ENCODE measurements around the gene VPS13D. TPM values are rescaled to one million over a fixed set of nuclear protein-coding genes. Genes with fewer than 3 reads are reported as not detected.

VPS13D gene
- total and polyA plus RNA-seq, 4 donors, result 10.2 to 68.3 (median 12.6) TPM

DNA sequence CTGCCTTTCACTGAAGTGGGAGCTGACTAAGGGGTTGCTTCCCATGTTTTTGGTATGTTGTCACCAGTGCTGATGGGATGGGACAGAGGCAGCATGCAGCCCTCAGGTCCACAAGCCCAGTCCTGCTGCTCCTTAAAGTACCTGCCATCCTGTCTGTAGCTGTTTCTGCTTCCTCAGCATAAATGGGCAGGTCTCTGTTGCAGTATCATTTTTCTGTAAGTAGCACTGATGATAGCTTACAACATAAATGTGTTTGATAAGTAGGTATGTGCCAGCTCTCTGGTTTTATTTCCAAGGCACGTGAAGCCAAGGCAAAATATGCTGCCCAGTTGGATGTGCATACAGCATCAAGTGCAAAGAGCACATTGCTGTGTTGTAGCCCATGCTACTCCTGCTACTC, 173.0 kb downstream of the VPS13D start:
- 85% methylated on average over 1 of the region's 1 CpG for WGBS
- Histone ChIP-seq H3K27me3 (ENCODE audit: control insufficient read depth in 4 of 4, insufficient read depth in 4 of 4, low read length in 3 of 4) (no peaks in the 10 kb centered on the region), H3K27ac (ENCODE audit: low read depth in 1 of 2, low read length in 2 of 2) (no peak overlapping the region), H3K36me3 (ENCODE audit: control insufficient read depth in 4 of 4, insufficient read depth in 3 of 4, low read depth in 1 of 4, low read length in 3 of 4) (peaks cover 3 to 24% (median 17%) of the 10 kb centered on the region in 4 donors), H3K4me1 (ENCODE audit: control insufficient read depth in 4 of 4, insufficient read depth in 4 of 4, low read length in 3 of 4) (peaks cover 5 to 32% (median 25%) of the 10 kb centered on the region in 4 donors), H3K4me3 (ENCODE audit: low read depth in 1 of 3, low read length in 3 of 3) (no peak overlapping the region), H3K9ac (ENCODE audit: low read depth in 1 of 2, low read length in 2 of 2) (no peak overlapping the region), H3K9me3 (ENCODE audit: control insufficient read depth in 4 of 4, low read length in 3 of 4) (no peaks in the 10 kb centered on the region)
- DNase-seq (ENCODE audit: low spot score), result no peak
- no peak for TF ChIP-seq SP1 (IDR thresholded peaks at IDR 0.05)
- no peak for TF ChIP-seq NR2F2 (IDR thresholded peaks at IDR 0.05)
- no peak for TF ChIP-seq GABPA (IDR thresholded peaks at IDR 0.05 in 1 of 2, conservative IDR thresholded peaks at IDR 0.05 in 1 of 2)
- TF ChIP-seq, protein P1, sequence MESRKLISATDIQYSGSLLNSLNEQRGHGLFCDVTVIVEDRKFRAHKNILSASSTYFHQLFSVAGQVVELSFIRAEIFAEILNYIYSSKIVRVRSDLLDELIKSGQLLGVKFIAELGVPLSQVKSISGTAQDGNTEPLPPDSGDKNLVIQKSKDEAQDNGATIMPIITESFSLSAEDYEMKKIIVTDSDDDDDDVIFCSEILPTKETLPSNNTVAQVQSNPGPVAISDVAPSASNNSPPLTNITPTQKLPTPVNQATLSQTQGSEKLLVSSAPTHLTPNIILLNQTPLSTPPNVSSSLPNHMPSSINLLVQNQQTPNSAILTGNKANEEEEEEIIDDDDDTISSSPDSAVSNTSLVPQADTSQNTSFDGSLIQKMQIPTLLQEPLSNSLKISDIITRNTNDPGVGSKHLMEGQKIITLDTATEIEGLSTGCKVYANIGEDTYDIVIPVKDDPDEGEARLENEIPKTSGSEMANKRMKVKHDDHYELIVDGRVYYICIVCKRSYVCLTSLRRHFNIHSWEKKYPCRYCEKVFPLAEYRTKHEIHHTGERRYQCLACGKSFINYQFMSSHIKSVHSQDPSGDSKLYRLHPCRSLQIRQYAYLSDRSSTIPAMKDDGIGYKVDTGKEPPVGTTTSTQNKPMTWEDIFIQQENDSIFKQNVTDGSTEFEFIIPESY (IDR thresholded peaks at IDR 0.05), result no peak
- TF ChIP-seq YY1 (IDR thresholded peaks at IDR 0.05), result no peak
- no peak for TF ChIP-seq TAF1 (conservative IDR thresholded peaks at IDR 0.05)
- no peak for TF ChIP-seq RXRA (IDR thresholded peaks at IDR 0.05)
- TF ChIP-seq, protein P2, sequence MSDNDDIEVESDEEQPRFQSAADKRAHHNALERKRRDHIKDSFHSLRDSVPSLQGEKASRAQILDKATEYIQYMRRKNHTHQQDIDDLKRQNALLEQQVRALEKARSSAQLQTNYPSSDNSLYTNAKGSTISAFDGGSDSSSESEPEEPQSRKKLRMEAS (IDR thresholded peaks at IDR 0.05), result no peak
- TF ChIP-seq FOXA1 (IDR thresholded peaks at IDR 0.05), result no peak
- TF ChIP-seq ATF3 (IDR thresholded peaks at IDR 0.05), result no peak
- TF ChIP-seq, protein P3, sequence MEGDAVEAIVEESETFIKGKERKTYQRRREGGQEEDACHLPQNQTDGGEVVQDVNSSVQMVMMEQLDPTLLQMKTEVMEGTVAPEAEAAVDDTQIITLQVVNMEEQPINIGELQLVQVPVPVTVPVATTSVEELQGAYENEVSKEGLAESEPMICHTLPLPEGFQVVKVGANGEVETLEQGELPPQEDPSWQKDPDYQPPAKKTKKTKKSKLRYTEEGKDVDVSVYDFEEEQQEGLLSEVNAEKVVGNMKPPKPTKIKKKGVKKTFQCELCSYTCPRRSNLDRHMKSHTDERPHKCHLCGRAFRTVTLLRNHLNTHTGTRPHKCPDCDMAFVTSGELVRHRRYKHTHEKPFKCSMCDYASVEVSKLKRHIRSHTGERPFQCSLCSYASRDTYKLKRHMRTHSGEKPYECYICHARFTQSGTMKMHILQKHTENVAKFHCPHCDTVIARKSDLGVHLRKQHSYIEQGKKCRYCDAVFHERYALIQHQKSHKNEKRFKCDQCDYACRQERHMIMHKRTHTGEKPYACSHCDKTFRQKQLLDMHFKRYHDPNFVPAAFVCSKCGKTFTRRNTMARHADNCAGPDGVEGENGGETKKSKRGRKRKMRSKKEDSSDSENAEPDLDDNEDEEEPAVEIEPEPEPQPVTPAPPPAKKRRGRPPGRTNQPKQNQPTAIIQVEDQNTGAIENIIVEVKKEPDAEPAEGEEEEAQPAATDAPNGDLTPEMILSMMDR (IDR thresholded peaks at IDR 0.05; ENCODE audit: low read depth, low read length, missing input control), result no peak
- TF ChIP-seq RAD21 (IDR thresholded peaks at IDR 0.05), result no peak
- TF ChIP-seq, protein P4, sequence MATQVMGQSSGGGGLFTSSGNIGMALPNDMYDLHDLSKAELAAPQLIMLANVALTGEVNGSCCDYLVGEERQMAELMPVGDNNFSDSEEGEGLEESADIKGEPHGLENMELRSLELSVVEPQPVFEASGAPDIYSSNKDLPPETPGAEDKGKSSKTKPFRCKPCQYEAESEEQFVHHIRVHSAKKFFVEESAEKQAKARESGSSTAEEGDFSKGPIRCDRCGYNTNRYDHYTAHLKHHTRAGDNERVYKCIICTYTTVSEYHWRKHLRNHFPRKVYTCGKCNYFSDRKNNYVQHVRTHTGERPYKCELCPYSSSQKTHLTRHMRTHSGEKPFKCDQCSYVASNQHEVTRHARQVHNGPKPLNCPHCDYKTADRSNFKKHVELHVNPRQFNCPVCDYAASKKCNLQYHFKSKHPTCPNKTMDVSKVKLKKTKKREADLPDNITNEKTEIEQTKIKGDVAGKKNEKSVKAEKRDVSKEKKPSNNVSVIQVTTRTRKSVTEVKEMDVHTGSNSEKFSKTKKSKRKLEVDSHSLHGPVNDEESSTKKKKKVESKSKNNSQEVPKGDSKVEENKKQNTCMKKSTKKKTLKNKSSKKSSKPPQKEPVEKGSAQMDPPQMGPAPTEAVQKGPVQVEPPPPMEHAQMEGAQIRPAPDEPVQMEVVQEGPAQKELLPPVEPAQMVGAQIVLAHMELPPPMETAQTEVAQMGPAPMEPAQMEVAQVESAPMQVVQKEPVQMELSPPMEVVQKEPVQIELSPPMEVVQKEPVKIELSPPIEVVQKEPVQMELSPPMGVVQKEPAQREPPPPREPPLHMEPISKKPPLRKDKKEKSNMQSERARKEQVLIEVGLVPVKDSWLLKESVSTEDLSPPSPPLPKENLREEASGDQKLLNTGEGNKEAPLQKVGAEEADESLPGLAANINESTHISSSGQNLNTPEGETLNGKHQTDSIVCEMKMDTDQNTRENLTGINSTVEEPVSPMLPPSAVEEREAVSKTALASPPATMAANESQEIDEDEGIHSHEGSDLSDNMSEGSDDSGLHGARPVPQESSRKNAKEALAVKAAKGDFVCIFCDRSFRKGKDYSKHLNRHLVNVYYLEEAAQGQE (IDR thresholded peaks at IDR 0.05), result no peak
- TF ChIP-seq HNF4A (conservative IDR thresholded peaks at IDR 0.05), result no peak

DNA sequence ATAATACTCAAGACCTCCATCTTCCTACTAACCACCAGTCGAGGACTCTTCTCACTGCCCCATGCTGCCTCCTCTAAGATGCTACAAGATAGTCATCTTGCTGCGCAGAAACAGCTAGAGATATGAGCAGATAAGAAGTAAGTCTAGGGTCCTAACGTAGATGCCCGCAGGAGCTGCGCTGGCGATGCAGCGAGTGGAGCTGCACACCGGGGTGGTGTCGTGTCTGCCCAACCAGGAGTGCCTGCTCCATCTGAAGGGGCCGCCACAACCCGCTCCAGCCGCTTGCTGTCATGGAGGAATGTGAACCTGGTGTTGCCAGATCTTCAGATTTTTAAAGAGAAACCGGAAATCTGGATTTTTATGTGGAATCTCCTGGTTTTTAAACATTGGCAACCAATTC, 175.1 kb downstream of the VPS13D start:
- 93% methylated on average over 13 of the region's 13 CpGs for whole genome bisulfite sequencing
- no peak for TF ChIP-seq ATF3 (IDR thresholded peaks at IDR 0.05)
- TF ChIP-seq, protein P1 (IDR thresholded peaks at IDR 0.05), result no peak
- no peak for TF ChIP-seq TAF1 (conservative IDR thresholded peaks at IDR 0.05)
- no peak for TF ChIP-seq HNF4G (IDR thresholded peaks at IDR 0.05)
- no peak for TF ChIP-seq RAD21 (IDR thresholded peaks at IDR 0.05)
- TF ChIP-seq GABPA (IDR thresholded peaks at IDR 0.05 in 1 of 2, conservative IDR thresholded peaks at IDR 0.05 in 1 of 2), result no peak
- TF ChIP-seq EGR1 (IDR thresholded peaks at IDR 0.05; ENCODE audit: low read depth in 2 of 2), result no peak
- TF ChIP-seq, protein P4 (IDR thresholded peaks at IDR 0.05), result no peak
- no peak for TF ChIP-seq FOXA1 (IDR thresholded peaks at IDR 0.05)
- TF ChIP-seq HNF4A (conservative IDR thresholded peaks at IDR 0.05), result no peak
- no peak for TF ChIP-seq YY1 (IDR thresholded peaks at IDR 0.05)
- no peak for TF ChIP-seq NR2F2 (IDR thresholded peaks at IDR 0.05)
- no peaks in the 10 kb centered on the region for H3K27me3 ChIP-seq (ENCODE audit: control insufficient read depth in 4 of 4, insufficient read depth in 4 of 4, low read length in 3 of 4)
- H3K9me3 ChIP-seq (ENCODE audit: control insufficient read depth in 4 of 4, low read length in 3 of 4), result no peaks in the 10 kb centered on the region
- H3K4me1 ChIP-seq (ENCODE audit: control insufficient read depth in 4 of 4, insufficient read depth in 4 of 4, low read length in 3 of 4), result peaks cover 6 to 34% (median 26%) of the 10 kb centered on the region in 4 donors
- H3K9ac ChIP-seq (ENCODE audit: low read depth in 1 of 2, low read length in 2 of 2), result no peak overlapping the region
- peaks cover 1 to 26% (median 17%) of the 10 kb centered on the region in 4 donors for H3K36me3 ChIP-seq (ENCODE audit: control insufficient read depth in 4 of 4, insufficient read depth in 3 of 4, low read depth in 1 of 4, low read length in 3 of 4)
- H3K27ac ChIP-seq (ENCODE audit: low read depth in 1 of 2, low read length in 2 of 2), result peak overlapping the region; percentile 58 to 61
- no peak overlapping the region for H3K4me3 ChIP-seq (ENCODE audit: low read depth in 1 of 3, low read length in 3 of 3)
- DNase-seq (ENCODE audit: low spot score), result no peak

Data from liver (tissue), 9 donors.